ENCODE data around the gene PDIA3. TPM values are rescaled to one million over a fixed set of nuclear protein-coding genes. Genes with fewer than 3 reads are reported as not detected.
A peak's percentile ranks its signal among the peaks of the same experiment; 100 is the strongest.
"Not testable (repeated sequence)": the region's sequence is repeated elsewhere in the genome, so short reads cannot be mapped to it uniquely, and the experiment has no call there.

Gene PDIA3
- total RNA-seq, 3 donors from 2014 or later, result 214 to 566 (median 262) TPM

- peak within 1 kb of the TSS; percentile 77 for H3K4me3 ChIP-seq
- intact Hi-C loops (cut with DNase I, micrococcal nuclease), result no loop called here
- no peaks in the 10 kb centered on the region for H3K36me3 ChIP-seq (ENCODE audit: low read depth)
- DNase-seq (peak; percentile 95 to 97 (median 97)), ATAC-seq (peak; percentile 85)
- no peaks in the 10 kb centered on the region for H3K9me3 ChIP-seq
- H3K4me1 ChIP-seq (ENCODE audit: low read depth), result peaks cover 46% of the 10 kb centered on the region
- no peak for TF ChIP-seq CTCF (IDR thresholded peaks at IDR 0.05)
These were observed 54.3 kb downstream of the PDIA3 start, which contains the start of gene HYPK for GRCh38 chr15:43800286-43801141. TSS of gene HYPK (plus strand) at chr15:43800599. CDS start at chr15:43800623, 24 bp downstream.

DNA sequence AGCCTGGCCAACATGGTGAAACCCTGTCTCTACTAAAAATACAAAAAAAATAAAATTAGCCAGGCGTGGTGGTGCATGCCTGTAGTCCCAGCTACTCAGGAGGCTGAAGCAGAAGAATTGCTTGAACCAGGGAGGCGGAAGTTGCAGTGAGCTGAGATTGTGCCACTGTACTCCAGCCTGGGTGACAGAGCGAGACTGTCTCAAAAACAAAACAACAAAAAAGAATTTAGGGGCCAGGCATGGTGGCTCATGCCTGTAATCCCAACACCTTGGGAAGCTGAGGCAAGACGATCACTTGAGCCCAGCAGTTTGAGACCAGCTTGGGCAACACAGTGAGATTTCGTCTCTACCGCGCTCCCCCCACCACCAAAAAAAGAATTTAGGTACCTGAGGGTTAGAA, 56.4 kb downstream of the PDIA3 start:
- DNase-seq; ATAC-seq; H3K4me3 ChIP-seq; intact Hi-C loops (cut with DNase I, micrococcal nuclease); H3K9me3 ChIP-seq; H3K36me3 ChIP-seq (ENCODE audit: low read depth): not testable (repeated sequence)
- H3K4me1 ChIP-seq (ENCODE audit: low read depth), result peaks cover 28% of the 10 kb centered on the region

GRCh38 chr15:43808435-43808950, 62.3 kb downstream of the PDIA3 start:
- Histone ChIP-seq H3K36me3 (ENCODE audit: low read depth) (peaks cover 20% of the 10 kb centered on the region), H3K4me3 (no peak overlapping the region), H3K9me3 (no peaks in the 10 kb centered on the region), H3K4me1 (ENCODE audit: low read depth) (no peaks in the 10 kb centered on the region)
- ATAC-seq (peak; percentile 19), DNase-seq (no peak)
- no peak for TF ChIP-seq CTCF (IDR thresholded peaks at IDR 0.05)
- intact Hi-C loops (cut with DNase I, micrococcal nuclease), result no loop called here

- Histone ChIP-seq H3K36me3 (ENCODE audit: low read depth) (peaks cover 20% of the 10 kb centered on the region), H3K9me3 (no peaks in the 10 kb centered on the region), H3K4me3 (no peak overlapping the region), H3K4me1 (ENCODE audit: low read depth) (no peaks in the 10 kb centered on the region)
- intact Hi-C loops (cut with DNase I, micrococcal nuclease), result no loop called here
- TF ChIP-seq CTCF (IDR thresholded peaks at IDR 0.05), result no peak
- ATAC-seq, result peak; percentile 42
- DNase-seq, result no peak
These were observed 62.9 kb downstream of the PDIA3 start for GRCh38 chr15:43808960-43809678.

DNA sequence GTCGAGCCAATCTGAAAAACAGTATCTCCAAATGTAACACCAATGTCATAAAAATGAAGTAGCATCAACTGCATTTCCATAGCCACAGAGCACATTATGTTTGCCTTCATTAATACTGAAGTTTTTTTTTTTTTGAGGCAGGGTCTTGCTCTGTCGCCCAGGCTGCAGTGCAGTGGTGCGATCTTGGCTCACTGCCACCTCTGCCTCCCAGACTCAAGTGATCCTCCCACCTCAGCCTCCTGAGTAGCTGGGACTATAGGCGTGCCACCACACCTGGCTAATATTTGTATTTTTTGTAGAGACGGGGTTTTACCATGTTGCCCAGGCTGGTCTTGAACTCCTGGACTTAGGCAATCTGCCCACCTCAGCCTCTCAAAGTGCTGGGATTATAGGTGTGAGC, 68.8 kb downstream of the PDIA3 start:
- ATAC-seq; H3K9me3 ChIP-seq; intact Hi-C loops (cut with DNase I, micrococcal nuclease); DNase-seq; H3K4me3 ChIP-seq; H3K4me1 ChIP-seq (ENCODE audit: low read depth): not testable (repeated sequence)
- H3K36me3 ChIP-seq (ENCODE audit: low read depth), result peaks cover 15% of the 10 kb centered on the region

DNA sequence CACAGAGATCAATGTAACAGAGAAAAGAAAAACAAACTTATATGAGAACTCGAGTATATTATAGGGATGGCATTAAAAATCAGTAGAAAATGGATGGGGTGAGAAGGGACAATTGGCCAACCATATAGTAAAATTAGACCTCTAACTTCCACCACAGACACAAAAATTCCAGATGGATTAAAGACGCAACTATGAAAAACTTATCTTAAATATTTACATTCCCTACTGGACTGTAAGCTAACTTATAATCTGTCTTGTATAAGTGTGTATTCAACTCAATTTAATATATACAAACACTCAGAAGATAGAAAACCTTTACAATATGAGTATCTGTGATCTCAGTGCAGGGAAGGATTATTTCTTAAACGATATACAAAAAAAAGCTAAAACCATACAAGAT, 75.3 kb downstream of the PDIA3 start:
- Histone ChIP-seq H3K36me3 (ENCODE audit: low read depth) (no peaks in the 10 kb centered on the region), H3K4me1 (ENCODE audit: low read depth) (peaks cover 31% of the 10 kb centered on the region), H3K9me3 (no peaks in the 10 kb centered on the region), H3K4me3 (no peak overlapping the region)
- no peak for TF ChIP-seq CTCF (IDR thresholded peaks at IDR 0.05)
- ATAC-seq, result no peak
- intact Hi-C loops (cut with DNase I, micrococcal nuclease), result no loop called here
- DNase-seq, result no peak

Small RNA genes within 50 kb of the gene (microRNA-seq; reads per million reads assigned to microRNA genes)
- gene MIR1282, result not detected

Other genes with a start within 250 kb of the PDIA3 start
- gene MAP1A, start 228.8 kb upstream of the PDIA3 start, total RNA-seq, result 10 to 100 TPM in 1 of 3 donors, 1 to 10 TPM in 2; 1.9 to 59.4 (median 7.9) TPM
- gene PPIP5K1, start 156.2 kb upstream of the PDIA3 start, total RNA-seq, result 100 to 1,000 TPM in 1 of 3 donors, 10 to 100 TPM in 2; 65.2 to 126 (median 87.7) TPM
- 100 to 1,000 TPM; 105 to 242 (median 213) TPM for gene CKMT1B, start 152.4 kb upstream of the PDIA3 start, total RNA-seq
- 1 to 10 TPM; 1.1 to 1.4 (median 1.4) TPM for gene STRC, start 127.6 kb upstream of the PDIA3 start, total RNA-seq
- gene CATSPER2, start 97.6 kb upstream of the PDIA3 start, total RNA-seq, result 10 to 100 TPM in 1 of 3 donors, 1 to 10 TPM in 2; 7.0 to 10.8 (median 8.0) TPM
- gene CKMT1A, start 52.6 kb upstream of the PDIA3 start, total RNA-seq, result 100 to 1,000 TPM in 2 of 3 donors, 10 to 100 TPM in 1; 87.0 to 225 (median 215) TPM
- 10 to 100 TPM; 18.4 to 37.4 (median 22.8) TPM for gene ELL3, start 30.5 kb downstream of the PDIA3 start, total RNA-seq
- gene SERF2, start 45.9 kb downstream of the PDIA3 start, total RNA-seq, result 100 to 1,000 TPM; 712 to 944 (median 931) TPM
- gene SERINC4, start 53.8 kb downstream of the PDIA3 start, total RNA-seq, result under 1 TPM; 0.16 to 0.52 (median 0.29) TPM
- gene HYPK, start 54.2 kb downstream of the PDIA3 start, total RNA-seq, result 10 to 100 TPM; 10.4 to 15.5 (median 13.8) TPM
- 10 to 100 TPM; 19.9 to 22.6 (median 20.9) TPM for gene MFAP1, start 78.3 kb downstream of the PDIA3 start, total RNA-seq
- gene WDR76, start 80.6 kb downstream of the PDIA3 start, total RNA-seq, result 1 to 10 TPM; 4.1 to 9.1 (median 8.0) TPM

Data from mucosa of descending colon (tissue), 3 donors.